Epithelial cell of prostate (primary cell): ENCODE data around the gene CNDP2.
"Not testable (repeated sequence)": the region's sequence is repeated elsewhere in the genome, so short reads cannot be mapped to it uniquely, and the experiment has no call there.

Experiments
- DNase-seq: peaks from one replicate; pipeline ENCODE4 v3.0.0-alpha.2; 2011; ENCODE audit warnings: low read depth, low spot score
- H3K27ac ChIP-seq: fragments of 450-650 bp; 2 replicates; pipeline ENCODE4 v1.5.1; 2017; ENCODE audit warnings: mild to moderate bottlenecking

The CNDP2 gene

GRCh38 chr18:74514860-74515495 is 18.8 kb downstream of the CNDP2 start:
- no peak overlapping the region for H3K27ac ChIP-seq
- DNase-seq = no peak

GRCh38 chr18:74515620-74516231 is 19.6 kb downstream of the CNDP2 start:
- DNase-seq = no peak
- no peak overlapping the region for H3K27ac ChIP-seq

GRCh38 chr18:74516271-74517235 is 20.4 kb downstream of the CNDP2 start:
- H3K27ac ChIP-seq = no peak overlapping the region
- no peak for DNase-seq

- no peak overlapping the region for H3K27ac ChIP-seq
- no peak for DNase-seq
Observed at GRCh38 chr18:74517236-74517630, 21.1 kb downstream of the CNDP2 start.

GRCh38 chr18:74518456-74519295 is 22.5 kb downstream of the CNDP2 start:
- H3K27ac ChIP-seq = no peak overlapping the region
- DNase-seq = no peak

GRCh38 chr18:74519320-74520095 is 23.3 kb downstream of the CNDP2 start:
- no peak overlapping the region for H3K27ac ChIP-seq
- DNase-seq = no peak

GRCh38 chr18:74520096-74520833 is 24.1 kb downstream of the CNDP2 start:
- H3K27ac ChIP-seq = no peak overlapping the region
- no peak for DNase-seq

GRCh38 chr18:74521068-74521725 is 25.0 kb downstream of the CNDP2 start:
- DNase-seq = no peak
- no peak overlapping the region for H3K27ac ChIP-seq

- no peak overlapping the region for H3K27ac ChIP-seq
- no peak for DNase-seq
Observed at GRCh38 chr18:74522635-74523548, 26.7 kb downstream of the CNDP2 start.

GRCh38 chr18:74524097-74524496 is 27.9 kb downstream of the CNDP2 start:
- no peak overlapping the region for H3K27ac ChIP-seq
- DNase-seq = no peak

- H3K27ac ChIP-seq = not testable (repeated sequence)
Observed at GRCh38 chr18:74524915-74525314, 28.8 kb downstream of the CNDP2 start.

GRCh38 chr18:74525741-74526140 is 29.6 kb downstream of the CNDP2 start:
- no peak overlapping the region for H3K27ac ChIP-seq
- no peak for DNase-seq

More at GRCh38 chr18:74524915-74525314, 28.8 kb downstream of the CNDP2 start:
- not testable (repeated sequence) for DNase-seq

- DNase-seq = no peak
Observed at GRCh38 chr18:74526488-74526887, 30.3 kb downstream of the CNDP2 start.

GRCh38 chr18:74528478-74528877 is 32.3 kb downstream of the CNDP2 start:
- no peak overlapping the region for H3K27ac ChIP-seq
- DNase-seq = no peak

More at GRCh38 chr18:74526488-74526887, 30.3 kb downstream of the CNDP2 start:
- no peak overlapping the region for H3K27ac ChIP-seq

GRCh38 chr18:74528913-74529312 is 32.8 kb downstream of the CNDP2 start:
- no peak for DNase-seq
- H3K27ac ChIP-seq = no peak overlapping the region

GRCh38 chr18:74529378-74529777 is 33.2 kb downstream of the CNDP2 start:
- DNase-seq = no peak
- no peak overlapping the region for H3K27ac ChIP-seq
